Fibroblast of skin of back (primary cell): ENCODE data around the gene SLC10A4.

Source experiments
- DNase-seq: peaks from one replicate; pipeline ENCODE4 v3.0.0-alpha.2; 2013

SLC10A4 gene

DNA sequence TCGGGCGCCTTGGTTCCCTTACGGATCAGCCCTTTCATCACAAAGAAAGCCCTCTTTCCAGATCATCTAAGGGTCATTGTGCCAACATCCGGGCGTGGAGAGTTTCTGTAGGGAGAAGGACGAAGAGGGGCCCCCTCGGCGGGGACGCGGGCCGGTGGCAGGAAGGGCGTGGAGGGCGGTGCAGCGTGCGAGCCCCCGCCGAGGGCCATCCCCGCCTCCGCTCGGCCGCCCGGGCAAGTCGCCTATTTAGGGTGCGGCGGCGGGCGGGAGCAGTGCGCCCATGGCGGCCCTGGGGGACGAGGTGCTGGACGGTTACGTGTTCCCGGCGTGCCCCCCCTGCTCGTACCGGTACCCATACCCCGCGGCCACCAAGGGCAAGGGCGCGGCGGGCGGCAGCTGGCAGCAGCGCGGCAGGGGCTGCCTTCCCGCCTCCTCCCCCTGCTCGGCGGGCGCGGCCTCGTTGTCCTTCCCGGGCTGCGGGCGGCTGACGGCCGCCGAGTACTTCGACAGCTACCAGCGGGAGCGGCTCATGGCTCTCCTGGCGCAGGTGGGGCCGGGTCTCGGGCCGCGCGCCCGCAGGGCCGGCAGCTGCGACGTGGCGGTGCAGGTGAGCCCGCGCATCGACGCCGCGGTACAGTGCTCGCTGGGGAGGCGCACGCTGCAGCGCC lies 7.0 kb downstream of the SLC10A4 start, which contains the start of gene ZAR1:
TSS of gene ZAR1 (plus strand) at position 241 of the 668 bp plus-strand sequence. CDS start at position 281, 40 bp downstream.
- no peak for DNase-seq

DNA sequence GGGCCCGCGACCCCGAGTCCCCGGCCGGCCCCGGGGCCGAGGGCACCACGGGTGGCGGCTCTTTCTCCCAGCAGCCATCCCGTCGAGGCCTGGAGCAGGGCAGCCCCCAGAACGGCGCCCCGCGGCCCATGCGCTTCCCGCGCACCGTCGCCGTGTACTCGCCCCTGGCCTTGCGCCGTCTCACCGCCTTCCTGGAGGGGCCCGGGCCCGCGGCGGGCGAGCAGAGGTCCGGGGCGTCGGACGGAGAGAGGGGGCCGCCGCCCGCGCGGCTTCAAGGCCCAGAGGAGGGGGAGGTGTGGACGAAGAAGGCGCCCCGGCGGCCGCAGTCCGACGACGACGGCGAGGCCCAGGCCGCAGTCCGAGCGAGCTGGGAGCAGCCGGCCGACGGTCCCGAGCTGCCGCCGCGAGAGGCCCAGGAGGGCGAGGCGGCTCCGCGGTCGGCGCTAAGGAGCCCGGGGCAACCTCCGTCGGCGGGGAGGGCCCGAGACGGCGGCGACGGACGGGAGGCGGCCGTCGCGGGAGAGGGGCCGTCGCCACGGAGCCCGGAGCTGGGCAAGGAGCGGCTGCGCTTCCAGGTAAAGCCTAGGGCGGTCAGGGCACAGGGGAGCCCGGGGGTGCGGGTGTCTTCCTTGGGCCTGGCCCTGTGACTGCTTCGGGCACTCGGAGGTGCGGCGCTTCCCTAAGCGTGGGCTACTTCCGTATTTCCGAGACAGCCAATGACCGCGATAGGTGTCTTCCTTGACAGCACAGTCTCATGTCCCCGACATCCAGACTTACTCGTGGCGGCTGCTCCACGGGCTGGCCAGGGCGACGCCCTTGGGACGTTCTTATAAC lies 7.8 kb downstream of the SLC10A4 start:
- DNase-seq: no peak

DNA sequence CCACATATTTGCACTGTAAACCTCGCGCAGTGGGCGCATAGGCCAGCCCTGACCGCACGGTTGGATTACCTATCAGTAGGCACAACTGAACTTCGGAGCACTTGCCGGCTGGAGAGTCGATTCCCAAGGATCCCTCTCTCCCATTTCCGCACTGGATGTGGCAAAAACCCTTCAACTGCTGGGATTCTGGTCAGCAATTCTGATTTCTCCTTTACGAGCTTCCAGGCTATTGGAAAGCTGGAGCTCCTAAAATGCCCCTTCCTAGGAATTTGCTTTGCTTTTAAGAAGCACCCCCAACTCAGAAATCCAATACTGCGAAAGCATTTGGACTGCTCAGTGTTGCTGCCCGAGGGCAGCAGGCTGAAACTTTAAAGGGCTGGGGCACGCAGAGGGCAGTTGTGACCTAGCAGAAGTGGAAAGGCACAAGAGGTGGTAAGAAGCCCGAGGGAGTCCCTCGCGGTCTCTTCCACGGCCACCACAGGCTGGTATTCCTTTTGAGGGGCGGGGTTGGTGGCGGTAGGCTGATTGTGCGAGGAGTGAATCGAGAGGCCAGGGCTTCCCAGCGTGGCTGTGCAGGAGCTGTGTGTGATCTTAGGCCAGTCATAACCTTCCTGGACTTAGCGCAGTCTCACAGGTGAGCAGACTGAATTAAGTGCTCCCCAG lies 8.5 kb downstream of the SLC10A4 start:
- DNase-seq: no peak

DNA sequence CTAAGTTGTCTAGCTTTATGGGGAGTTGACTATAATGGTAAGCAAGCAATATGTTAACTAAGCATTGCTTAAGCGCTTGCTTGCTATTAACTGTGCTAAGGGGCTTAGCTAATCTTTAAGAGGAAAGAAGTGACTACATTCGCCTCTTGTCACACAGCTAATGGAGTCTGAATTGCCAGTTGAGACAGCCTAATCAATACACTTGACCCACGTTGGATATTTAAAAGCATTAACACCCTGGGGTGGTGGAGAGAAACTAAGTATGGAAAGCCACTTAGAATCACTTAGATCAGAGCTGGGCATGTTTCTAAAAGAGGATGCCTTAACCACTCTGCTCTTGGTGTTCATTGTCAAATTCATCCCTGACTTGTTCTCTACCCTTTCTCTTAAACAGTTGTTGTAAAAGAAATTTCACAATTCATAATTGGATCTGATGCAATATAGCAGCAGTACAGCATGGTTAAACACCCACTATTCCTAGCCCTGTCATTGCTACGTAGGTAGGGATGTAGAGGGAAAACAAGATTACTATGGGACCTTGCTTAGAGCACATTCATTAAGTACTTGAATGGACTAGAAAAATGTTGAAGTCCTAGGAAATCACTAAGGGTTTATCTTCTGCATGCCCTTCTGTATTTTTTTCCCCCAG lies 10.4 kb downstream of the SLC10A4 start:
- no peak for DNase-seq

DNA sequence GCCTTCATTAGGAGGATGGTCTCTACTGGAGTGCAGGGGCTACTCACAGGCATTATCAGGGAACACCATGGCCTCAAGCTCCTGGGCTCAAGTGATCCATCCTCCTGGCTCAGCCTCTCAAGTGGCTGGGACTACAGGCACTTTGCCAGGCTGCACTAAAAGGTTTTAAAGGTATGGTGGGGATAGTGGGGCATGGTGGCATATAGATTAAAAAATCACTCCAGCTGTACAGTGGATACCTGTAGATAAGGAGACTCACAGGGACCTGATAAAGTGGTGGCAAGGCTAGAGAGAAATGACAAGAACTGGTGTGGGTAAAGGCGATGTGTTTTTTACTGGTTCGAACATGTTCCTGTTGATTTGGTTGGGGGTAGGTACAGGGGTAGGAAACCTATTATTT lies 12.8 kb downstream of the SLC10A4 start:
- no peak for DNase-seq

DNA sequence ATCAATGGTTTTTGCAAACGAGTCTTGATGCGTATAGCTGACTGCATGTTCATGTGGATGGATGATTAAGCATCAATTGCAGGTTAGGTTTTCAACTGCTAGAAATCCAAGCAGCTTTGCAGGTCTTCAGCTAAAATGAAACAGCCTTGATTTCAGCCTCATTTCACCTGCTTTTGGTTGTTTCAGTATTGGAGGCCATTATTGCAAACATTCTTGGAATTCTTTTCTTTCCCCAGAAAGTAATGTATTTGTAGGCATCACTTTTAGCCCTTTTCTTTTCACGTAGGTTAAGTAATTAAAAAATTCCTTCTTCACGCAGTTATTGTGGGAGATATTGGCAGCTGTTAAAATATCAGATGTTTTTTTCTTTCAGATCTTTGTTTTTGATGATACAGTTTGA lies 15.8 kb downstream of the SLC10A4 start:
- DNase-seq: no peak

DNA sequence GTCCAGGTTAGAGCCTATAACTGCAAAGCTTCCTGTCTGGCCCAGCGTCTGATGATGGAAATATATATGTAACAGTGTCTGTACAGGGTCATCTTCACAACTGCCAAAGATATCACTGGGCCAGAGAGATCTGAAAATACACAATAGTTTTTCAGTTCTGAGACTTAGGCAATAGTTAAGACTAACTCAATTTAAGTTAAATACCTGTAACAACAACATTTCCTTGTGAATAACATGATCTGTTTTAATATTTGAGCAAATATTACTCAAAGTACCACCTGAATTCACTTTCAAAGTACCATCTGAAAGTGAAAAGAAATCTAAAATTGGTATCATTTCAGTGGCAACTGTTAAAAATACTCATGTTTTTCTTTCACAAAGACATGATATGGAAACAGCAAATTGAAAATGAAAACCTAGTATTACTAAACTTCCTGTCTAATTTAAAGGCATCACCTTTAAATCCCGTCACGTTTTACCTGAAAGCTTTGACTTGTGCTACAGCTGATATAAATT lies 16.5 kb downstream of the SLC10A4 start:
- no peak for DNase-seq

DNA sequence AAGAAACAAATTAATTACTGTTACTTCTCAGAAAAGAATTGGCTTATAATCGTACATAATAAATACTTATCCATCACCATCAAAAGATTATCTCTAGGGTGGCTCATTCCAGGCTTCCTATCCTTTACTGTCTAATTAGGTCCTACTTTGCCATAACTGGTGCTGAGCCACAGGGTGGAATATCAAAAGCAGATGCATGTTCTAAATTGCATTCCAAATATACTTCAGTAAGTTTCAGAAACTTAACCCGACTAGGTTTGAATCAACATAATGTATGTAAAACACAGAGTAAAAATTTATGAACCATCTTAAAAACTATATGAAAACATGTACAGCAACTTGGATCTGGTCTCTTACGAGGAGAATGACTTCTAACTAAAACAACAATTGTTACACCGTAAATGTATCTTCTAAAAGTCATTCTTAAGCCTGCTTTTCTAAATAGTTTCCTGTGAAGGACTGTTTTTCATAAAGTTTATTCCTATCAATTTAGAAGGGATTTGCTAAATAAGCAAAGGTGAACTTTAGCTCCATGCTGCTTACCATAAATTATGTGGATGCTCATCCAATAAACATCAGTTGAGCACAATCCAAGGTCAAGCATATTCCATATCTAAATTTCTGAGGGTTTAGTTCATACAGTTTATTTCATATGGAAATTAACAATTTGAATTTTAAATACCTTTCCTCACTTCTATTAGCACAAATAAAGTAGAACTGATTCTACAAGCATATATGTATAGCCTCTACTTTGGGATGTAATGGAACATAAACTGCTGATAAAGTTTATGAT lies 20.3 kb downstream of the SLC10A4 start:
- no peak for DNase-seq

DNA sequence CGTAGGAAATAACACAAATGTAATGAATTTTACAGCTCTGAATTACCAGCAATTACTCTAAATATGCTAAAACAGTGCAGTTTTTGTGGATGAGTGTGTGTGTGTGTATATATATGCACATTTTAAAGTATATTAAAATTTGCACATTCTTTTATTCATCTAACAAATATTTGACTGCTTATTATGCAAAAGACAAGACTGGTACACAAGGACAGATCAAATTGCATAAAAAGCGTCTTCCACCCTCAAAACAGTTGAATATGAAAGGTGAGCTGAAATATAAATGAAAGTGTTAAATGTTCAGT lies 20.8 kb downstream of the SLC10A4 start:
- DNase-seq: no peak

DNA sequence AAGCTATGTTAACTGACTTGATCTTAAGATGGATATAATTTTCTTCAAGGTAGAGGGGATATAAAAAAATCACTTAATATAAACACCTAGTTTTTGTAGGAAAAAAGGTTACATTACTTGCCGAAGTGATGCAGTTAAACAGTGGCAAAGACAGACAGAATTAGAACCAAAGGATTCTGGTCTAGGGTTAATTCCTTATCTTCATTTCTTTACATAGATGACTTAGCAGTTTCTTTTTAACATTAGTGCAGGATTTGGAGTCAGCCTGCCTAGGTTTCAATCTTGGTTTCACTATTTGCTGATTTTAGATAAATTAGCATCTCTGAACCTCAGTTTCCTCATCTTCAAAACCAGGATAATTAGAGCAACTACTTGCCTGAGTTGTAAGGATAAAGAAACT lies 21.2 kb downstream of the SLC10A4 start:
- no peak for DNase-seq

DNA sequence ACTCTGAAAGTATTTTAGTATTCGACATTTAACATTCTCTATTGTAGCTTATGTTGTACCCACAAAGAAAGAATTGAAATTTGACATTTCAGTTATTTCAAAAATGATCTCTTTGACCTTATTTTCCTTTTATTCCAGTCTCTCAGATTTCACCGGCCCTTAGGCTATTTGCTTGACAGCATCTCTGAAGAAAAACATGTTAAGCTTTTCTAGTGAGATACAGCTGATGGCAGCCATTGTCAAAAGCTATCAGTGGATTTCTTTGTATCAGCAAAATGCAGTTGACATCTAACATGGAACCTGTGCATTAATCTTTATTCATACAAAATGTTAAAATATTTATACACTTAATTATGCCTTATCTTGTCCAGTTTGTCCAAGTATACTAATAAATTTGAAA lies 23.6 kb downstream of the SLC10A4 start:
- no peak for DNase-seq

DNA sequence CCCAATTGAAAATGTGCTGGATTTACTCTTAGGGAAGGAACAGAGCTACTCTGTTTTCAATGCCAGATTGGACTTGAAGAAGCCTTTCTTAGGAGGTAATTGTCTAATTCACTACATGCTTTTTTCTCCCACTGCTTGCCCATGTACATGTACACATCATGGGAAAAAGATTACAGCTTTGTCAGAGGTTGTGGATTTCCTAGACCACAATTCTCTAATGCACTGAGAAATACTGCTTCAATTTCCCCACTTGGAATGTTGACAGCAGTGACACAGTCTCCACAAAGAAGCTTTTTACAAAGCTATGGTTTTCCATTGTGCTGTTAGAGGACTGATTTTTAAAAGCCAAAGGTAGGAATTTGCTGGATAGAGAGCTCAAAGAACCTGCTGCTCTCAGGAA lies 26.4 kb downstream of the SLC10A4 start:
- DNase-seq: no peak

DNA sequence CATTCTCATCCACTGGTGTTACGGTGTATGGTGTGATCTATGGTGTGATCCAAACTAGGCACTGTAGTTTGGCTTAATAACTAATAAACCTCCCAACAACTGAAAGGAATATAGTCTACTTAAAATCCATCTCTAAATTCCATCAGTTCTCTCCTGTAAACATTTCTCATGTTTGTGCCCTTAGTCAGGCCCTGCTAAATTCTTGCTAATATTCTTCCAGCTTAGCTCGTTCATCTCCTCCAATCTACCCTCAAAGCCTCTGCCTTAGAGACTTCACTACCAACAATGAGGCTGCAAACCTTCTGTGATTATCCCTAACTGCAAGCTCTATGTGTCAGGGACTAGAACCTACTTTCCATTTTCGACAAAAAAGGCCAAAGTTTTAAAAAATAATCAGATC lies 35.0 kb downstream of the SLC10A4 start:
- DNase-seq: no peak

DNA sequence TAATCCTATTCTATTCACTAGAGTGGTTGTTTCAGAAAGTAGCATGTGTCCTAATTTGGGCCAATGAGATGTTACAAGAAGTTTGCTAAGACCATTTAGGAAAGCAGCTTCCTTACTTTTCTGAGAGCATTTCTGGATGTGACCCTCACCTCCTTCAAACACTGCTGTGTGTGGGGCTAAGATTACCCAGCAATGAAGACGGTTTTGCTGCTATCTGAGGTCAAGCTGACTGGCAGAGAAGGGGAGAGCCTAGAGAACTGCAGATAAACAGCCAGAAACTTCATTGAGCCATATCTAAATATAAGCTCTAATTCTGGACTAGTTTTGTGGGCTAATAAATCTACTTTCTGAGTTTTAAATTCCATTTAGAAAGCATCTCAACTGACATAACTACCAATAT lies 43.3 kb downstream of the SLC10A4 start:
- DNase-seq: no peak

DNA sequence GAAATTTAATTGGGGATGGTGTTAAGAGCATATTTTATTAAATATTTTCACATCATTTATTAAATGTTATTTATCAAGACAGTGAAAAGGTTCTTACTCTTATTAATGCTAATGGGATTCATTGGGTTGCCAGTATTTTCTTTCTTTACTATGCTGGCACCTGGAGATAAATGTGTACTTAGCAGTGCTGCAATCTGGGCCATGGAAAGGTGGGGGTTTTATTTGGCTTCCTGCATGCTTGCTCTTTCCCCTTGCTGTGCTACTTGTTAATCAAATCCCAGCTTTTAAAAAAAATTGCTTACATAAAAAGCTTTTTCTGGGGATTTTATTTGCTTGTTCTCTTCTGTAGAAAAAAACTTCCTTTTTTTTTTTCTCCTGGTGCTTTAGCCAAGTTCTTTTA lies 55.2 kb downstream of the SLC10A4 start:
- no peak for DNase-seq
